Activated CD8-positive, alpha-beta T cell treated with anti-CD3 and anti-CD28 coated beads for 36 hours (primary cell): ENCODE data around the gene GABRG2. TPM values are rescaled to one million over a fixed set of nuclear protein-coding genes. Genes with fewer than 3 reads are reported as not detected.
"Not testable (repeated sequence)": the region's sequence is repeated elsewhere in the genome, so short reads cannot be mapped to it uniquely, and the experiment has no call there.

Source experiments
- ATAC-seq: fragments of 200-7000 bp; cut with Tn5 transposase; one replicate; pipeline ENCODE4 v1.10.0; 2021; ENCODE audit warnings: mild to moderate bottlenecking, moderate library complexity
- CTCF ChIA-PET: fragments of 350-600 bp; sonication (Branson Sonifier 250); formaldehyde crosslinking; loops from one replicate; lab custom pipeline; 2021; ENCODE audit warnings: antibody characterized with exemption; lab: Charles Lee
- POLR2A ChIA-PET: fragments of 350-600 bp; sonication (Branson Sonifier 250); formaldehyde crosslinking; loops from one replicate; lab custom pipeline; 2021; ENCODE audit warnings: antibody characterized with exemption; lab: Charles Lee
- DNase-seq: peaks from one replicate; pipeline ENCODE4 v3.0.0-alpha.2; 2020
- H3K27ac Mint-ChIP-seq: one replicate; pipeline ENCODE4 v1.8.0; 2021; ENCODE audit warnings: mild to moderate bottlenecking, mixed read lengths
- H3K27me3 Mint-ChIP-seq: one replicate; pipeline ENCODE4 v1.8.0; 2021; ENCODE audit warnings: mixed read lengths
- H3K36me3 Mint-ChIP-seq: one replicate; pipeline ENCODE4 v1.8.0; 2021; ENCODE audit warnings: low read depth, mixed read lengths
- H3K4me1 Mint-ChIP-seq: one replicate; pipeline ENCODE4 v1.8.0; 2021; ENCODE audit warnings: low read depth, mixed read lengths
- H3K4me3 Mint-ChIP-seq: one replicate; pipeline ENCODE4 v1.8.0; 2021; ENCODE audit warnings: mild to moderate bottlenecking, moderate library complexity, mixed read lengths
- H3K9me3 Mint-ChIP-seq: one replicate; pipeline ENCODE4 v1.8.0; 2021; ENCODE audit warnings: mixed read lengths
- CTCF ChIP-seq: fragments of 200-600 bp; IDR thresholded peaks from one replicate; pipeline ENCODE4 v1.8.0; 2022; ENCODE audit warnings: antibody characterized with exemption, mild to moderate bottlenecking
- intact Hi-C: fragments of 100-400 bp; cut with micrococcal nuclease; formaldehyde crosslinking; loops from one replicate; pipeline ENCODE4 v1.10.0; 2022
- total RNA-seq, 2 experiments: library from RNA; stranded (reverse); gene quantifications; one replicate each; pipeline ENCODE4 v1.2.3, GENCODE V29; 2021

The GABRG2 gene
- total RNA-seq, 2 experiments from 2014 or later: not detected

- intact Hi-C loops: no loop called here
- no peak for ATAC-seq
- Mint-ChIP-seq H3K4me3 (no peak overlapping the region), H3K36me3 (no peaks in the 10 kb centered on the region), H3K27ac (no peak overlapping the region), H3K4me1 (no peaks in the 10 kb centered on the region), H3K27me3 (no peaks in the 10 kb centered on the region), H3K9me3 (peaks cover 6% of the 10 kb centered on the region)
- CTCF ChIA-PET: no interaction called here
- POLR2A ChIA-PET: no interaction called here
- no peak for DNase-seq
- no peak for TF ChIP-seq CTCF
These were observed 14.9 kb upstream of the GABRG2 start for GRCh38 chr5:162052676-162053075.

- H3K36me3 Mint-ChIP-seq, CTCF ChIA-PET, ATAC-seq, H3K9me3 Mint-ChIP-seq, H3K27ac Mint-ChIP-seq, DNase-seq, H3K4me3 Mint-ChIP-seq, POLR2A ChIA-PET, H3K27me3 Mint-ChIP-seq, H3K4me1 Mint-ChIP-seq, intact Hi-C loops: not testable (repeated sequence)
These were observed 12.5 kb upstream of the GABRG2 start for GRCh38 chr5:162055095-162055494.

DNA sequence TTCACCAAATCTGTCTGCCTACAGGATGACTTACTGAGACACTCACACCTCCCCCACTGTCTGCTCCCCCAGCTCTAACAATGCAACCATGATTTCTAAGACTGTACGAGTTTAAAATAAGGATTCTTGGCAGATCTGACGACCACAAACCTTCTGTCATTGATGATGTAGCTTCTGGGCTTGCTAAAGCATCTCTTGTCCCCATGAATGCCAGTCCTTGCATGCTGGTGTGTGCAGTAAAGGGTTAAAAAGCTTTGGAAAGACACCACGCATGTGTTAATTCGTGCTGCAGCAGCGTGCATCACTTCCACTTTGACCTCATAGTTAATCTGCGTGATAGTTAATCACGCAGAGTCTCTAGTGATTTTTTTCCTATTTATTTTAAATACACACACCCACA, 411 bp upstream of the GABRG2 start:
- ChIA-PET CTCF (no interaction called here), POLR2A (no interaction called here)
- H3K27ac Mint-ChIP-seq: no peak overlapping the region
- H3K27me3 Mint-ChIP-seq: no peaks in the 10 kb centered on the region
- TF ChIP-seq CTCF: no peak
- no peaks in the 10 kb centered on the region for H3K36me3 Mint-ChIP-seq
- no peak for DNase-seq
- no peak overlapping the region for H3K4me3 Mint-ChIP-seq
- no peaks in the 10 kb centered on the region for H3K4me1 Mint-ChIP-seq
- intact Hi-C loops: no loop called here
- H3K9me3 Mint-ChIP-seq: peaks cover 2% of the 10 kb centered on the region
- ATAC-seq: no peak

- no peaks in the 10 kb centered on the region for H3K27me3 Mint-ChIP-seq
- no peak overlapping the region for H3K27ac Mint-ChIP-seq
- CTCF ChIA-PET: no interaction called here
- ATAC-seq (no peak), DNase-seq (no peak)
- H3K9me3 Mint-ChIP-seq: peaks cover 2% of the 10 kb centered on the region
- no peak for TF ChIP-seq CTCF
- no peak overlapping the region for H3K4me3 Mint-ChIP-seq
- intact Hi-C loops: no loop called here
- no peaks in the 10 kb centered on the region for H3K36me3 Mint-ChIP-seq
- no peaks in the 10 kb centered on the region for H3K4me1 Mint-ChIP-seq
- POLR2A ChIA-PET: no interaction called here
These were observed 839 bp downstream of the GABRG2 start for GRCh38 chr5:162068412-162068811.

DNA sequence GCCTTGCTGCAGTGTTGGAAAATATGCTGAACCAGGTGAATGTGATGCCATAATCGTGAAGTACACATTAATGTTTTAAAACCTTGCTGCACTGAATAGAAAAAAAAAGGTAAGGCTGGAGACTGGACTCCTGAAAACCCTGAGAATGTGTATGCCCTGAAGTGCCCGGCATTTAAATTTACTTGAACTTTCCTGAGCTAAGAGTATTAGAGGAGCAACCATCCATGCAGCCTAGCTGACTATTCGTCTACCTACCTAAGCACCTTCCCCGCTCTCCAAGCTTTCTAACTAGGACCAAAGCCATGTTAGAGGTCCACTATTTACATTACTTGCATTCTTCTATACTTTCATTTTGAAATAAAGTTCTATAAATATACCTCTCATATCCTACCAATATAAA, 1.4 kb downstream of the GABRG2 start:
- no peak for TF ChIP-seq CTCF
- Mint-ChIP-seq H3K36me3 (no peaks in the 10 kb centered on the region), H3K4me1 (no peaks in the 10 kb centered on the region), H3K4me3 (no peak overlapping the region), H3K9me3 (peaks cover 2% of the 10 kb centered on the region), H3K27me3 (no peaks in the 10 kb centered on the region), H3K27ac (no peak overlapping the region)
- intact Hi-C loops: no loop called here
- DNase-seq (no peak), ATAC-seq (no peak)
- ChIA-PET POLR2A (interaction anchor here (0.7 kb wide), 1 partner anchor 551 kb away, joined by 3 read pairs; no protein-coding TSS in a partner anchor), CTCF (no interaction called here)

DNA sequence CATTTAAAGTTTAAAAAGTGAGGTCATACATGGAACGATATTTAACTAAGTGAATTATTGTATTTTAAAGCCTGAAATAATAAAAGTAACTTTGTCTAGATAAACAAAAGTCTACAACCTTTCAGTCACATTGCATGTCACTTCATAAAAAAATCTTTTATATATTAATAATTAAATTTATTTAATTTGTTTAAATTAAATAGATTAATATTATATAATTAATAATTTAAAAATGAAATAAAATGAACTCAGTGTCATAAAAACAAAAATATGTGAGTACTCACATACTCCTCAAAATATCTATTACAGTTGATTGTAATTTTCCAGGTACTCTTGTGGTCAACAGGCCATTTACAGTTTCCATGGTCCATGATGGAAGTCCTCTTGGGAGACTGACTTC, 11.2 kb downstream of the GABRG2 start:
- Mint-ChIP-seq H3K27ac (no peak overlapping the region), H3K36me3 (no peaks in the 10 kb centered on the region), H3K9me3 (peaks cover 3% of the 10 kb centered on the region), H3K27me3 (no peaks in the 10 kb centered on the region), H3K4me3 (no peak overlapping the region), H3K4me1 (no peaks in the 10 kb centered on the region)
- no peak for ATAC-seq
- no peak for TF ChIP-seq CTCF
- ChIA-PET POLR2A (no interaction called here), CTCF (no interaction called here)
- intact Hi-C loops: no loop called here
- DNase-seq: no peak
